ENCODE data around the gene NCL. TPM values are rescaled to one million over a fixed set of nuclear protein-coding genes. Genes with fewer than 3 reads are reported as not detected.
"Not testable (repeated sequence)": the region's sequence is repeated elsewhere in the genome, so short reads cannot be mapped to it uniquely, and the experiment has no call there.

NCL gene
- total RNA-seq, 2 experiments from 2014 or later: 1,690 to 1,756 TPM

- CTCF ChIA-PET: interaction anchor here (0.6 to 1.6 kb wide), 3 partner anchors 8 to 94 kb away, joined by 3 to 4 read pairs (median 4); no protein-coding TSS in a partner anchor
- POLR2A ChIA-PET: no interaction called here
Observed at GRCh38 chr2:231415029-231415428, 49.3 kb downstream of the NCL start.

GRCh38 chr2:231413921-231414476 lies 50.3 kb downstream of the NCL start:
- ChIA-PET POLR2A (no interaction called here), CTCF (no interaction called here)

- CTCF ChIA-PET: no interaction called here
- POLR2A ChIA-PET: no interaction called here
Observed at GRCh38 chr2:231413456-231413855, 50.8 kb downstream of the NCL start.

- POLR2A ChIA-PET: no interaction called here
- CTCF ChIA-PET: interaction anchor here (0.8 to 1.3 kb wide), 8 partner anchors 11 to 185 kb away, joined by 3 to 6 read pairs (median 3); no protein-coding TSS in a partner anchor
Observed at GRCh38 chr2:231412618-231412963, 51.7 kb downstream of the NCL start.

GRCh38 chr2:231411831-231412617 lies 52.3 kb downstream of the NCL start:
- POLR2A ChIA-PET: no interaction called here
- CTCF ChIA-PET: interaction anchor here (0.8 to 1.5 kb wide), 11 partner anchors 11 to 308 kb away, joined by 3 to 6 read pairs (median 3); no protein-coding TSS in a partner anchor

GRCh38 chr2:231411237-231411636 lies 53.0 kb downstream of the NCL start:
- ChIA-PET POLR2A (no interaction called here), CTCF (interaction anchor here (0.6 to 1.5 kb wide), 7 partner anchors 8 to 359 kb away, joined by 3 to 6 read pairs (median 3); no protein-coding TSS in a partner anchor)

GRCh38 chr2:231410293-231411004 lies 53.8 kb downstream of the NCL start:
- ChIA-PET POLR2A (no interaction called here), CTCF (interaction anchor here (0.6 to 1.5 kb wide), 6 partner anchors 9 to 358 kb away, joined by 3 to 6 read pairs (median 4); no protein-coding TSS in a partner anchor)

GRCh38 chr2:231409776-231410175 lies 54.5 kb downstream of the NCL start:
- POLR2A ChIA-PET: interaction anchor here (0.7 kb wide), 1 partner anchor 11 kb away, joined by 4 read pairs; no protein-coding TSS in a partner anchor

GRCh38 chr2:231408304-231408703 lies 56.0 kb downstream of the NCL start:
- POLR2A ChIA-PET: not testable (repeated sequence)
- CTCF ChIA-PET: interaction anchor here (0.6 kb wide), 1 partner anchor 44 kb away, joined by 4 read pairs; no protein-coding TSS in a partner anchor

More at GRCh38 chr2:231409776-231410175, 54.5 kb downstream of the NCL start:
- CTCF ChIA-PET: no interaction called here

GRCh38 chr2:231407686-231408085 lies 56.6 kb downstream of the NCL start:
- CTCF ChIA-PET: interaction anchor here (0.6 to 1.6 kb wide), 2 partner anchors 8 to 44 kb away, joined by 4 read pairs; no protein-coding TSS in a partner anchor

GRCh38 chr2:231405601-231406367 lies 58.5 kb downstream of the NCL start:
- POLR2A ChIA-PET: not testable (repeated sequence)
- CTCF ChIA-PET: interaction anchor here (0.9 to 2.5 kb wide), 10 partner anchors 9 to 182 kb away, joined by 3 to 8 read pairs (median 4); partner anchors contain the start of gene NCL

More at GRCh38 chr2:231407686-231408085, 56.6 kb downstream of the NCL start:
- POLR2A ChIA-PET: not testable (repeated sequence)

- POLR2A ChIA-PET: not testable (repeated sequence)
- CTCF ChIA-PET: interaction anchor here (0.9 to 2.5 kb wide), 2 partner anchors 22 to 48 kb away, joined by 3 to 8 read pairs; no protein-coding TSS in a partner anchor
Observed at GRCh38 chr2:231404183-231404578, 60.1 kb downstream of the NCL start.

Other genes starting within 250 kb of the NCL start
- gene B3GNT7, start 68.8 kb downstream of the NCL start, total RNA-seq: under 1 TPM; 0.25 to 0.27 TPM
- gene NMUR1, start 66.0 kb upstream of the NCL start, total RNA-seq: under 1 TPM; 0.06 to 0.15 TPM
- gene TEX44, start 128.4 kb upstream of the NCL start, total RNA-seq: not detected
- 1,000 to 10,000 TPM; 2,458 to 2,489 TPM for gene PTMA, start 244.0 kb upstream of the NCL start, total RNA-seq